LoVo (cell line): ENCODE results near the gene PRKCE.

Experiments
- DNase-seq: peaks from one replicate; pipeline ENCODE4 v3.0.0-alpha.2; 2016; ENCODE audit warnings: low spot score

PRKCE gene

GRCh38 chr2:45860136-45861121 lies 209.0 kb downstream of the PRKCE start:
- no peak for DNase-seq

GRCh38 chr2:45862843-45863242 lies 211.4 kb downstream of the PRKCE start:
- DNase-seq: no peak

- no peak for DNase-seq
Measured at GRCh38 chr2:45864121-45864520, 212.6 kb downstream of the PRKCE start.

- no peak for DNase-seq
Measured at GRCh38 chr2:45867349-45867748, 215.9 kb downstream of the PRKCE start.

GRCh38 chr2:45867800-45868199 lies 216.3 kb downstream of the PRKCE start:
- DNase-seq: no peak

GRCh38 chr2:45869165-45869501 lies 217.7 kb downstream of the PRKCE start:
- DNase-seq: no peak

GRCh38 chr2:45871025-45871424 lies 219.6 kb downstream of the PRKCE start:
- DNase-seq: no peak

GRCh38 chr2:45871541-45871940 lies 220.1 kb downstream of the PRKCE start:
- DNase-seq: no peak

- DNase-seq: no peak
Measured at GRCh38 chr2:45872211-45872610, 220.7 kb downstream of the PRKCE start.

GRCh38 chr2:45874344-45874743 lies 222.9 kb downstream of the PRKCE start:
- no peak for DNase-seq

GRCh38 chr2:45876611-45877010 lies 225.1 kb downstream of the PRKCE start:
- DNase-seq: no peak

GRCh38 chr2:45879406-45879805 lies 227.9 kb downstream of the PRKCE start:
- no peak for DNase-seq

- no peak for DNase-seq
Measured at GRCh38 chr2:45879936-45880335, 228.5 kb downstream of the PRKCE start.

GRCh38 chr2:45881970-45882581 lies 230.6 kb downstream of the PRKCE start:
- DNase-seq: no peak

GRCh38 chr2:45882707-45883602 lies 231.5 kb downstream of the PRKCE start:
- no peak for DNase-seq

- no peak for DNase-seq
Measured at GRCh38 chr2:45883603-45884000, 232.1 kb downstream of the PRKCE start.

GRCh38 chr2:45884126-45884525 lies 232.7 kb downstream of the PRKCE start:
- no peak for DNase-seq

GRCh38 chr2:45885171-45885621 lies 233.7 kb downstream of the PRKCE start:
- no peak for DNase-seq

GRCh38 chr2:45886171-45886663 lies 234.7 kb downstream of the PRKCE start:
- no peak for DNase-seq

GRCh38 chr2:45888167-45888566 lies 236.7 kb downstream of the PRKCE start:
- DNase-seq: no peak

GRCh38 chr2:45888641-45889040 lies 237.2 kb downstream of the PRKCE start:
- DNase-seq: no peak

GRCh38 chr2:45889053-45889452 lies 237.6 kb downstream of the PRKCE start:
- no peak for DNase-seq
